ENCODE measurements around the gene TSPAN4.

Gene TSPAN4

DNA sequence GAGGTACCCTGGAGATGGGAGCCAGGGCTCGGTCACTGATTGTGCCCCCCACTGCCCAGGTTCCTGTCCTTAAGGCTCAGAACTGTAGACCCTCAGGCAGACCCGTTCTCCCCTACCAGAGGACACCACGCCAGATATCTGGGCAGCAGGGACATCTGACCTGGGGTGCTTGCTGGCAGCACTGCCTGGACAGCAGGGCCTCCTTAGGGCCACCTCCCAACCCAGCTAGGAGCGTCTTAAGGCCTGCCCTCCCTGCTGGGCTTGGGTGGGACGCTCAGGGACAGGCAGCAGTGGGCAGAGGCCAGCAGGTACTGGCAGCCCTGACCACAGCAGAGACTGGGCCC lies 3.4 kb upstream of the TSPAN4 start:
- peaks cover 41% of the 10 kb centered on the region for H3K4me1 ChIP-seq (ENCODE audit: insufficient read depth, insufficient read length)
- DNase-seq (ENCODE audit: low read depth, low spot score) = no peak
- no peak for TF ChIP-seq YY1 (IDR thresholded peaks at IDR 0.05; ENCODE audit: insufficient read depth, insufficient read length)
- no peak for TF ChIP-seq SUZ12 (IDR thresholded peaks at IDR 0.05; ENCODE audit: extremely low read depth, insufficient read depth, insufficient read length)
- TF ChIP-seq ZNF274 (IDR thresholded peaks at IDR 0.05; ENCODE audit: low read depth, low read length) = no peak
- H3K4me3 ChIP-seq (ENCODE audit: insufficient read length, low read depth) = no peak overlapping the region
- no peaks in the 10 kb centered on the region for H3K9me3 ChIP-seq (ENCODE audit: insufficient read depth, low read length)
- H3K36me3 ChIP-seq (ENCODE audit: insufficient read depth, insufficient read length, low read length) = peaks cover 66% of the 10 kb centered on the region
- peak overlapping the region; percentile 10 for H3K9ac ChIP-seq (ENCODE audit: insufficient read length, low read depth)
- no peaks in the 10 kb centered on the region for H3K27me3 ChIP-seq (ENCODE audit: insufficient read depth, insufficient read length)

DNA sequence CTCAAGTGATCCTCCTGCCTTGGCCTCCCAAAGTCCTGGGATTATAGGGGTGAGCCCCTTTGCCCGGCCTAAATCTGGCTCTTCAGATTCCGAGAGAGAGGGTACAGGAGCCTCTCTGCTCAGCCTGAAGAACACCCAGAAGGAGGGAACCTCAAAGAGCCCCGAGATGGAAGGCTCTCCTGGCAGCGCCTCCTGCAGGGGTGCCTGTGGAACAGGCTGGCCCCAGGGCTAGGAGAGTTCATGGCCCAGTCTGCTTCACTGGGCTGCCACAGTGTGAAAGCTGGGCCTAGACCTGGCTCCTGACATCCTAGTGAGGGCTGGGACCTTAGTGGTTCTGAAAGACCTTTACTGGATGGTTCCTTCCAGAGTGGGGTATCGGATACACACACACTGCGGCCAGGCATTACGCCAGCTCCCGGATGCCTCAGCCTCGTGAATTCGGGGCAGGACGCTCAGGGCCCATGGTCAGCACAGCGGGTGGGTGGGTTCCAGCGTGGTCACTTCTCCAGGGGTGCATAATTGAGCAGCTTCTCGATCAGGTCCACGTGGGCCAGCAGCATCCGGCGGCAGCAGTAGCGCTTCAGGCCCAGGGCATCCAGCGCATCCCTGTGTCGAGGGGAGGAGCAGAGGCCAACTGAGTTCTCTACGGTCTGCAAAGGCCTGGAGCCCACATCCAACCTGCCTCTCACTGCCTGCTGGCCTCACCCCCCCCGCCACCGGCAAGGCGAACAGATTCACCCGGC lies 2.6 kb upstream of the TSPAN4 start:
- no peak for DNase-seq (ENCODE audit: low read depth, low spot score)
- Histone ChIP-seq H3K4me3 (ENCODE audit: insufficient read length, low read depth) (no peak overlapping the region), H3K4me1 (ENCODE audit: insufficient read depth, insufficient read length) (peaks cover 35% of the 10 kb centered on the region), H3K9me3 (ENCODE audit: insufficient read depth, low read length) (no peaks in the 10 kb centered on the region), H3K9ac (ENCODE audit: insufficient read length, low read depth) (peak overlapping the region; percentile 99), H3K36me3 (ENCODE audit: insufficient read depth, insufficient read length, low read length) (peaks cover 58% of the 10 kb centered on the region), H3K27me3 (ENCODE audit: insufficient read depth, insufficient read length) (no peaks in the 10 kb centered on the region)
- no peak for TF ChIP-seq YY1 (IDR thresholded peaks at IDR 0.05; ENCODE audit: insufficient read depth, insufficient read length)
- TF ChIP-seq SUZ12 (IDR thresholded peaks at IDR 0.05; ENCODE audit: extremely low read depth, insufficient read depth, insufficient read length) = no peak
- TF ChIP-seq ZNF274 (IDR thresholded peaks at IDR 0.05; ENCODE audit: low read depth, low read length) = no peak

DNA sequence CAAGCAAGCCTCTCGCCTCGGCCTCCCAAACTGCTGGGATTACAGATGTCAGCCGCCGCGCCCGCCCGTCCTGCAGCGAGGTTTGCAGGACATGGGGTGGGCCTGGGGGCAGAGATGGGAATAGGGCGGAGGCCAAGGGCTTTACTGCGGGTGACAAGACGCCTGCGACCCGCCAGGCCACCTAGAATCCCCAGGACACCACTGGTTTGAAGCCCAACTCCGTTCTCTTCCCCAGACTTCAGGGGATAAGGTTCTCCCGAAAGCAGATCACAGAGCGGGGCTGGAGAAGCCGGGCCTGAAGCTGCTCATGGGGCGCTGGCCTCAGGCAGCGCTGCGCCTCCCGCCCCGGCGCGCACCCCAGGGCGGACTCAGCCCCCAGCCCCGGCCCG lies 677 bp upstream of the TSPAN4 start:
- H3K9me3 ChIP-seq (ENCODE audit: insufficient read depth, low read length) = no peaks in the 10 kb centered on the region
- H3K27me3 ChIP-seq (ENCODE audit: insufficient read depth, insufficient read length) = no peaks in the 10 kb centered on the region
- H3K4me1 ChIP-seq (ENCODE audit: insufficient read depth, insufficient read length) = peaks cover 53% of the 10 kb centered on the region
- DNase-seq (ENCODE audit: low read depth, low spot score) = no peak
- peaks cover 45% of the 10 kb centered on the region for H3K36me3 ChIP-seq (ENCODE audit: insufficient read depth, insufficient read length, low read length)
- no peak for TF ChIP-seq YY1 (IDR thresholded peaks at IDR 0.05; ENCODE audit: insufficient read depth, insufficient read length)
- no peak for TF ChIP-seq SUZ12 (IDR thresholded peaks at IDR 0.05; ENCODE audit: extremely low read depth, insufficient read depth, insufficient read length)
- no peak for TF ChIP-seq ZNF274 (IDR thresholded peaks at IDR 0.05; ENCODE audit: low read depth, low read length)
- H3K9ac ChIP-seq (ENCODE audit: insufficient read length, low read depth) = peak overlapping the region; percentile 99
- H3K4me3 ChIP-seq (ENCODE audit: insufficient read length, low read depth) = peak overlapping the region; percentile 98

DNA sequence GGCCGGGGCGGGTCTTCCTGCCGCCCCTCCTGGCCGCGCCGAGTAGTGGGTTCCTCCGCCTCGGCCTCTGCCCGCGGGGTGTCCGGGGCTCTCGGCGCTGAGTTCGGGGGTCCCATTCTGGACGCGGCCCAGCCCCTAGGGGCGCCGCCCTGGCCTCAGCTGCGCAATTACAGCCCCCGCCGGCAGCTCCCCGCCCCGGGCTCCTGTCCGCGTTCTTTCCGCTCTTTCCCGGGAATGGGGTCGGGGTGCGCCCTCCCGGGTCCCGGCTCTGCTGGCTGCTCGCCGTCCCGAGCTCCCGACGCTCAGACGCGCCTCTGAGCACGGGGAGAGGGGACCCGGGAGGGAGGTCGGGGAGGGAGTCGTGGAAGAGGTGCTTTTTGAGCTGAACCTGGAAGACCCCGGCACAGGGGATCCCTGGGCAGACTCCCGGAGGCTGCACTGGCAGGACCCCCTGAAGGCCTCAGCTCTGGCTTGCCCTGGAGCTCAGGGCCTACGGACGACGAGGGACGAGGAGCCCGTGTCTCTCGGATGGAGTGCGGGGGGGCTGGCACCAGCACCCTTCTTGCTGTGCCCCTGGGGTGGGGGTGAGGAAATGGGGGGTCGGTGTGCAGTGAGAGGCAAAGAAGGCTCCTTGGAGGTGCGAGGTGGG lies 558 bp downstream of the TSPAN4 start:
- H3K9ac ChIP-seq (ENCODE audit: insufficient read length, low read depth) = peak overlapping the region; percentile 99
- peak overlapping the region; percentile 80 for H3K4me3 ChIP-seq (ENCODE audit: insufficient read length, low read depth)
- DNase-seq (ENCODE audit: low read depth, low spot score) = no peak
- TF ChIP-seq YY1 (IDR thresholded peaks at IDR 0.05; ENCODE audit: insufficient read depth, insufficient read length) (no peak), ZNF274 (IDR thresholded peaks at IDR 0.05; ENCODE audit: low read depth, low read length) (no peak), SUZ12 (IDR thresholded peaks at IDR 0.05; ENCODE audit: extremely low read depth, insufficient read depth, insufficient read length) (no peak)
- peaks cover 42% of the 10 kb centered on the region for H3K36me3 ChIP-seq (ENCODE audit: insufficient read depth, insufficient read length, low read length)
- no peaks in the 10 kb centered on the region for H3K27me3 ChIP-seq (ENCODE audit: insufficient read depth, insufficient read length)
- peaks cover 52% of the 10 kb centered on the region for H3K4me1 ChIP-seq (ENCODE audit: insufficient read depth, insufficient read length)
- H3K9me3 ChIP-seq (ENCODE audit: insufficient read depth, low read length) = no peaks in the 10 kb centered on the region

DNA sequence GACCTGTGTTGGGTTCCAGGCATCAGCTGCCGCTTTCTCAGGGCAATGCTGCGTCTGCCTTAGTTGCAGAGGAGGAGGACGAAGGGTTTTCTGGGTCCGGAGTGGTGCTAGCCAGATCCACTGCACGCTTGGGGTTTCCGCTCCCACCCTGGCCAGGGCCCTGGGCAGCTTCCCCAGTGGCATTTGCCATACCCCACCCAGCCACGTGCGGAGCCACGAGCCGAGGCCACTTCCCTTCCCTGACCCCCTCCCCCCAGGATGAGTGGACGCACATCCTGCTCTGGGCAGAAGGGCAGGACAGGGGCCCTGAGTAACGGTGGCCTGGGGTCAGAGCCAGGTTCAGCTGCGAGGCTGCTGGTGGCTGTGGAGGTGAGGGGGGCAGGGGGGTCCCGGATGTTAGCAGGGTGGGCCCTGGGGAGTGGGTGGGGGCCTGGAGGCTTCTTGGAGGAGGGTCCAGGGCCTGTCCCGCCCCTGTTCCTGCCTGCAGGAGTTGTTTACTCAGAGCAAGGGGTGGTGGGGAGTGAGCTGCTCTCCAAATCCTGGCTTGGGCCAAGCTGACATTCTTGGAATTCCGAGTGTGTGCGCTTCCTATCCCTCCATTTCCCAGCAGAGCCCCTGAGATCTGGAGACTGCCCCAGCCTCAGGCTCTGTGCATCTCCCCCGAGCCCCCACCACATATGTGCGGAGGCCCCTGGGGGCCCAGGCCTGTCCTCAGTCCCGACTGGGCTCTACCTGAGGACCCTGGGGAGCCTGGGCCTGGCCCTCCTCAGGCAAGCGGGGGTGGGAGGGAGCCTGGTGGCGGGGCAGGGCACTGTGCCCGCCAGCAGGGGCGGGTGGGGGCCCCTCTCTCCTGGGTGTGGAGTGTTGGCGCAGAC lies 1.4 kb downstream of the TSPAN4 start:
- H3K27me3 ChIP-seq (ENCODE audit: insufficient read depth, insufficient read length) = no peaks in the 10 kb centered on the region
- peak; percentile 97 for DNase-seq (ENCODE audit: low read depth, low spot score)
- peak overlapping the region; percentile 99 for H3K9ac ChIP-seq (ENCODE audit: insufficient read length, low read depth)
- no peaks in the 10 kb centered on the region for H3K9me3 ChIP-seq (ENCODE audit: insufficient read depth, low read length)
- TF ChIP-seq ZNF274 (IDR thresholded peaks at IDR 0.05; ENCODE audit: low read depth, low read length) = no peak
- TF ChIP-seq YY1 (IDR thresholded peaks at IDR 0.05; ENCODE audit: insufficient read depth, insufficient read length) = no peak
- TF ChIP-seq SUZ12 (IDR thresholded peaks at IDR 0.05; ENCODE audit: extremely low read depth, insufficient read depth, insufficient read length) = no peak
- peak overlapping the region; percentile 80 for H3K4me3 ChIP-seq (ENCODE audit: insufficient read length, low read depth)
- H3K36me3 ChIP-seq (ENCODE audit: insufficient read depth, insufficient read length, low read length) = peaks cover 34% of the 10 kb centered on the region
- H3K4me1 ChIP-seq (ENCODE audit: insufficient read depth, insufficient read length) = peaks cover 50% of the 10 kb centered on the region

DNA sequence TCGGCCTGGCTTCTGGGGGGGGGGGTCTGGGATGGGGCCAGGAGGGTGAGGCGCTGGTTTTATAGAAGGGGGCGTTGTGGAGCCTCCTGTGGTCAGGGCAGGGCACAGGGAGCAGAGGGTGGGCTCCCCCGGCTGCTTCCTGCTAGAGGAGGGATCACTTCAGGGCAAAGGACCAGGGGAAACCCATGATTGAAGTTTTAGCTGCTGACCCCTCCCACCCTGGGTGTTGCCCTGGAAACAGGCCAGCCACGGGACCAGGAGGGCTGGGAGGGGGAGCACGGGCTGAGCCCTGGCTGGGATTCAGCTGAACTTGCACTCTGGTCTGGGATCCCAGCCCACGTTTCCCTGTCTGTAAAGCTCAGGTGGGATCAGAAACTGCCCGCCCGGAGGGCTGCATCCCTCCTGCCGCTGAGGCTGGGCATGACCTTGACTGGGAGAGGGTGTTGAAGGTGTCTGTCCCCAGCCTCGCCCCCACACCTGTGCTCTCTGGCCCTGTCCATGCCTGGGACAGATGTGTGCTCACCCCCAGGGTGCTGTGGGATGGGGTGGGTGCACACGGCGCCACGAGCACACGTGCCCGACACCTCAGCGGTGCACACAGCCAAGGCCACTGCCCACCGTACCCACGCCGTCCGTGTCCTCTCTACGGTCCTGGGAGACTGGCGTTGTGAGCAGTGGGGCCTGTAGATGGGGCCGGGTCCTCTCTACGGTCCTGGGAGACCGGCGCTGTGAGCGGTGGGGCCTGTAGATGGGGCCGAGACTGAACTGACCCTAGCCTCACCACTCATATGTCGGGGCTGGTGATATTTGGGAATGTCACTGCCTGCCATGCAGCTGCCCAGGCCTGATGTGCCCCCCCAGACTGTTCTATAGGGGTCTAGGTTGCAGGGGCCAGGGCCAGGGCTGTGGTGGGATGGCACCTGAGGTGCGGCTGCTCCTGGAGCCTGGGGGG lies 2.3 kb downstream of the TSPAN4 start:
- H3K9me3 ChIP-seq (ENCODE audit: insufficient read depth, low read length) = no peaks in the 10 kb centered on the region
- peak; percentile 90 for DNase-seq (ENCODE audit: low read depth, low spot score)
- H3K4me1 ChIP-seq (ENCODE audit: insufficient read depth, insufficient read length) = peaks cover 42% of the 10 kb centered on the region
- TF ChIP-seq SUZ12 (IDR thresholded peaks at IDR 0.05; ENCODE audit: extremely low read depth, insufficient read depth, insufficient read length) (no peak), YY1 (IDR thresholded peaks at IDR 0.05; ENCODE audit: insufficient read depth, insufficient read length) (no peak), ZNF274 (IDR thresholded peaks at IDR 0.05; ENCODE audit: low read depth, low read length) (no peak)
- no peaks in the 10 kb centered on the region for H3K27me3 ChIP-seq (ENCODE audit: insufficient read depth, insufficient read length)
- H3K36me3 ChIP-seq (ENCODE audit: insufficient read depth, insufficient read length, low read length) = peaks cover 25% of the 10 kb centered on the region
- peak overlapping the region; percentile 83 for H3K9ac ChIP-seq (ENCODE audit: insufficient read length, low read depth)
- peak overlapping the region; percentile 80 for H3K4me3 ChIP-seq (ENCODE audit: insufficient read length, low read depth)

Data from NT2/D1 (cell line).